Measurements from ENCODE around the gene IQGAP3.
"Not testable (repeated sequence)": the region's sequence is repeated elsewhere in the genome, so short reads cannot be mapped to it uniquely, and the experiment has no call there.

IQGAP3 gene

GRCh38 chr1:156571919-156572662 lies at the start of gene IQGAP3:
IQGAP3 (minus strand) TSS chr1:156572565; CDS start chr1:156572529, 36 bp downstream.
- DNase-seq, result peak; percentile 62

GRCh38 chr1:156619582-156619955 lies 47.2 kb upstream of the IQGAP3 start:
- DNase-seq, result no peak

- no peak for DNase-seq
Observed at GRCh38 chr1:156618853-156619581, 46.7 kb upstream of the IQGAP3 start, which contains the start of gene HAPLN2. HAPLN2 (plus strand) TSS chr1:156619415; CDS start chr1:156623491, 4,076 bp downstream.

- no peak for DNase-seq
Observed at GRCh38 chr1:156616463-156616862, 44.1 kb upstream of the IQGAP3 start.

- no peak for DNase-seq
Observed at GRCh38 chr1:156615946-156616345, 43.6 kb upstream of the IQGAP3 start.

GRCh38 chr1:156612666-156613065 lies 40.3 kb upstream of the IQGAP3 start:
- no peak for DNase-seq

GRCh38 chr1:156610072-156610471 lies 37.7 kb upstream of the IQGAP3 start:
- not testable (repeated sequence) for DNase-seq

- DNase-seq, result peak; percentile 58
Observed at GRCh38 chr1:156608981-156609380, 36.6 kb upstream of the IQGAP3 start.

GRCh38 chr1:156608036-156608674 lies 35.8 kb upstream of the IQGAP3 start:
- no peak for DNase-seq

GRCh38 chr1:156607344-156607743 lies 35.0 kb upstream of the IQGAP3 start:
- DNase-seq, result not testable (repeated sequence)

GRCh38 chr1:156602557-156602993 lies 30.2 kb upstream of the IQGAP3 start:
- DNase-seq, result no peak

GRCh38 chr1:156601892-156602291 lies 29.5 kb upstream of the IQGAP3 start:
- no peak for DNase-seq

- peak; percentile 70 for DNase-seq
Observed at GRCh38 chr1:156601122-156601830, 28.9 kb upstream of the IQGAP3 start, which contains the start of gene GPATCH4. GPATCH4 (minus strand) TSS chr1:156601479.

GRCh38 chr1:156600733-156601121 lies 28.4 kb upstream of the IQGAP3 start:
- no peak for DNase-seq

GRCh38 chr1:156599811-156600210 lies 27.4 kb upstream of the IQGAP3 start:
- DNase-seq, result no peak

GRCh38 chr1:156598731-156599432 lies 26.5 kb upstream of the IQGAP3 start:
- DNase-seq, result no peak

- no peak for DNase-seq
Observed at GRCh38 chr1:156598125-156598524, 25.8 kb upstream of the IQGAP3 start.

- DNase-seq, result no peak
Observed at GRCh38 chr1:156596426-156596825, 24.1 kb upstream of the IQGAP3 start.

GRCh38 chr1:156595016-156595415 lies 22.7 kb upstream of the IQGAP3 start:
- DNase-seq, result no peak

GRCh38 chr1:156594190-156594589 lies 21.8 kb upstream of the IQGAP3 start:
- DNase-seq, result no peak

GRCh38 chr1:156593661-156593989 lies 21.3 kb upstream of the IQGAP3 start:
- no peak for DNase-seq

GRCh38 chr1:156592910-156593660 lies 20.7 kb upstream of the IQGAP3 start:
- DNase-seq, result no peak
